HepG2 (cell line): ENCODE results near the gene SMAP2. TPM values are rescaled to one million over a fixed set of nuclear protein-coding genes. Genes with fewer than 3 reads are reported as not detected.
A peak's percentile ranks its signal among the peaks of the same experiment; 100 is the strongest.

Source experiments
- ATF7 ChIP-seq, 2 experiments: fragments of 450-650 bp in 1 of 2; sonication (generic) in 1 of 2; formaldehyde crosslinking in 1 of 2; IDR thresholded peaks; 2 replicates each; pipeline versions ENCODE4 v1.4.0 to v1.6.1; 2016 to 2020; ENCODE audit warnings: antibody characterized with exemption in 1 of 2, mild to moderate bottlenecking in 1 of 2, missing genetic modification reagents in 1 of 2
- CENPX ChIP-seq: sonication (generic); formaldehyde crosslinking; IDR thresholded peaks from 2 replicates; pipeline ENCODE4 v1.9.0; 2021; ENCODE audit warnings: mild to moderate bottlenecking, missing genetic modification reagents, moderate library complexity
- HMG20B ChIP-seq: conservative IDR thresholded peaks from 2 replicates; pipeline ENCODE4 v1.6.1; 2016; ENCODE audit warnings: missing genetic modification reagents, missing compliant biosample characterization
- KDM5B ChIP-seq: sonication (generic); formaldehyde crosslinking; IDR thresholded peaks from 2 replicates; pipeline ENCODE4 v1.4.0; 2020; ENCODE audit warnings: missing genetic modification reagents, mild to moderate bottlenecking, borderline replicate concordance
- NBN ChIP-seq: fragments of 450-650 bp; conservative IDR thresholded peaks from 2 replicates; pipeline ENCODE4 v1.6.1; 2017
- NCOR1 ChIP-seq: fragments of 200-600 bp; sonication (generic); IDR thresholded peaks from 2 replicates; pipeline ENCODE4 v1.7.0; 2017; ENCODE audit warnings: antibody characterized with exemption, low read length, borderline replicate concordance
- RXRB ChIP-seq: IDR thresholded peaks from 2 replicates; pipeline ENCODE4 v1.6.1; 2016; ENCODE audit warnings: borderline replicate concordance, missing genetic modification reagents, missing compliant biosample characterization
- SIX4 ChIP-seq: sonication (generic); formaldehyde crosslinking; IDR thresholded peaks from 2 replicates; pipeline ENCODE4 v1.4.0; 2020; ENCODE audit warnings: missing genetic modification reagents
- ZC3H13 ChIP-seq: sonication (generic); formaldehyde crosslinking; IDR thresholded peaks from 2 replicates; pipeline ENCODE4 v1.8.1; 2023; ENCODE audit warnings: mild to moderate bottlenecking, missing genetic modification reagents, moderate library complexity
- ZFP82 ChIP-seq: sonication (generic); formaldehyde crosslinking; IDR thresholded peaks from 2 replicates; pipeline ENCODE4 v1.5.1; 2020; ENCODE audit warnings: mild to moderate bottlenecking, missing genetic modification reagents, borderline replicate concordance
- ZKSCAN1 ChIP-seq: fragments of 150-350 bp; IDR thresholded peaks from 2 replicates; pipeline ENCODE4 v1.6.1; 2014; ENCODE audit warnings: low read length
- ZNF136 ChIP-seq: sonication (generic); formaldehyde crosslinking; IDR thresholded peaks from 2 replicates; pipeline ENCODE4 v1.8.1; 2022; ENCODE audit warnings: low read depth, mild to moderate bottlenecking, moderate library complexity, missing genetic modification reagents
- ZNF3 ChIP-seq: IDR thresholded peaks from 2 replicates; pipeline ENCODE4 v1.7.0; 2017; ENCODE audit warnings: inconsistent platforms
- ZNF350 ChIP-seq: sonication (generic); formaldehyde crosslinking; IDR thresholded peaks from 2 replicates; pipeline ENCODE4 v1.4.0; 2020; ENCODE audit warnings: mild to moderate bottlenecking, low read depth, missing genetic modification reagents, borderline replicate concordance
- ZNF431 ChIP-seq: sonication (generic); formaldehyde crosslinking; IDR thresholded peaks from 2 replicates; pipeline ENCODE4 v1.9.0; 2022; ENCODE audit warnings: missing genetic modification reagents, low read depth, mild to moderate bottlenecking, borderline replicate concordance
- ZNF790 ChIP-seq: sonication (generic); formaldehyde crosslinking; IDR thresholded peaks from 2 replicates; pipeline ENCODE4 v1.8.0; 2022; ENCODE audit warnings: missing genetic modification reagents, mild to moderate bottlenecking, borderline replicate concordance
- ZNF816 ChIP-seq: sonication (generic); formaldehyde crosslinking; IDR thresholded peaks from 2 replicates; pipeline ENCODE4 v1.8.0; 2022; ENCODE audit warnings: missing genetic modification reagents, mild to moderate bottlenecking, borderline replicate concordance
- polyA plus RNA-seq, 8 experiments: library from polyadenylated mRNA; depleted of rRNA in 3 of 8; stranded (reverse) in 7 of 8; unstranded in 1 of 8; fragments of >200 nt; fragmentation: Illumina TruSeq in 4 of 8; extraction: Trizol in 4 of 8; gene quantifications; 2 replicates each; pipeline versions ENCODE4 v1.2.1 to v1.2.3, GENCODE V29; 2011 to 2016; ENCODE audit warnings: low read depth in 4 of 8, missing spikeins in 1 of 8, mixed read lengths in 1 of 8; ENCODE audit not compliant: insufficient read depth in 1 of 8
- total RNA-seq, 5 experiments: library from RNA; depleted of rRNA; stranded (reverse); fragments of >200 nt; fragmentation: Illumina TruSeq; extraction: Trizol; gene quantifications; 2 replicates each; pipeline ENCODE4 v1.2.3, GENCODE V29; 2016; ENCODE audit warnings: low read depth in 1 of 5
- TF ChIP-seq, protein P1 (sequence below): sonication (generic); formaldehyde crosslinking; IDR thresholded peaks from 2 replicates; pipeline ENCODE4 v1.4.0; 2020; ENCODE audit warnings: missing genetic modification reagents
- TF ChIP-seq, protein P2 (sequence below): sonication (generic); formaldehyde crosslinking; IDR thresholded peaks from 2 replicates; pipeline ENCODE4 v1.4.0; 2020; ENCODE audit warnings: missing genetic modification reagents
- TF ChIP-seq, protein P3 (sequence below): sonication (generic); formaldehyde crosslinking; IDR thresholded peaks from 2 replicates; pipeline ENCODE4 v1.4.0; 2020; ENCODE audit warnings: missing genetic modification reagents, borderline replicate concordance

The SMAP2 gene
- total and polyA plus RNA-seq, 2 of the 13 experiments (the other 11 are each of a cell fraction or from before 2014, with no cell fraction given), result 19.0 to 22.3 TPM

DNA sequence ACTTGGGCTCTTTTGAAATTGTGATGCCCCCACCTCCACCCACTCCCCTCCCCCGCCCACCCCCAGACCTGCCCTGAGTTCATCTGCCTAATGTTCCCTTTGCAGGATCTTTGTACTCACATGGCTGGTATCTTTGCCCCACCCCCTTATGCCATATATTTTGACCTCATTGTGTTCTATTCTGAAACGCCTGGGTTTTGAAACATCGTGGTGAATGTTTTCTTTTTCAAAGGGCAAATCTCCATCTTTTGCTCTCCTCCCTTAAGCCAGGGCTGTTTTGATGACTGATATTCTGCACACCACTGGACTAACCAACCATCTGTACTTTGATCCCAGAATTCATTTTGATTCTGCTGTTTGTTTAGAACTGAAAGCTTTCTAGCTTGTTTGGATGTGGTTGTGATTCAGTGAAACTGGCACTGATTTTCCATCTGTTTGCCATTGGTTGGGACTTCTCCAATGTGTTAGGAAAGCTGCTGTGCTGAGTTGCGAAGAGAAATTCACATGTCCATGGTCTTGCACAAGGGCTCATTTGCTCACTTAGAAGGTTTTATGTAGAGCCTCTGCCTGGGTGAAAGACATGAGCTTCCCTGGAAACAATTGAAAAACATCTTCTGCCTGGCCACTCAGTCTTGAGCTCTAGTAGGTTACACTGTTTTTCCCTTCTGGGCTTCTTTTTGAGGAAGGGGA is 16.5 kb downstream of the SMAP2 start (continued):
- TF ChIP-seq, protein P1, sequence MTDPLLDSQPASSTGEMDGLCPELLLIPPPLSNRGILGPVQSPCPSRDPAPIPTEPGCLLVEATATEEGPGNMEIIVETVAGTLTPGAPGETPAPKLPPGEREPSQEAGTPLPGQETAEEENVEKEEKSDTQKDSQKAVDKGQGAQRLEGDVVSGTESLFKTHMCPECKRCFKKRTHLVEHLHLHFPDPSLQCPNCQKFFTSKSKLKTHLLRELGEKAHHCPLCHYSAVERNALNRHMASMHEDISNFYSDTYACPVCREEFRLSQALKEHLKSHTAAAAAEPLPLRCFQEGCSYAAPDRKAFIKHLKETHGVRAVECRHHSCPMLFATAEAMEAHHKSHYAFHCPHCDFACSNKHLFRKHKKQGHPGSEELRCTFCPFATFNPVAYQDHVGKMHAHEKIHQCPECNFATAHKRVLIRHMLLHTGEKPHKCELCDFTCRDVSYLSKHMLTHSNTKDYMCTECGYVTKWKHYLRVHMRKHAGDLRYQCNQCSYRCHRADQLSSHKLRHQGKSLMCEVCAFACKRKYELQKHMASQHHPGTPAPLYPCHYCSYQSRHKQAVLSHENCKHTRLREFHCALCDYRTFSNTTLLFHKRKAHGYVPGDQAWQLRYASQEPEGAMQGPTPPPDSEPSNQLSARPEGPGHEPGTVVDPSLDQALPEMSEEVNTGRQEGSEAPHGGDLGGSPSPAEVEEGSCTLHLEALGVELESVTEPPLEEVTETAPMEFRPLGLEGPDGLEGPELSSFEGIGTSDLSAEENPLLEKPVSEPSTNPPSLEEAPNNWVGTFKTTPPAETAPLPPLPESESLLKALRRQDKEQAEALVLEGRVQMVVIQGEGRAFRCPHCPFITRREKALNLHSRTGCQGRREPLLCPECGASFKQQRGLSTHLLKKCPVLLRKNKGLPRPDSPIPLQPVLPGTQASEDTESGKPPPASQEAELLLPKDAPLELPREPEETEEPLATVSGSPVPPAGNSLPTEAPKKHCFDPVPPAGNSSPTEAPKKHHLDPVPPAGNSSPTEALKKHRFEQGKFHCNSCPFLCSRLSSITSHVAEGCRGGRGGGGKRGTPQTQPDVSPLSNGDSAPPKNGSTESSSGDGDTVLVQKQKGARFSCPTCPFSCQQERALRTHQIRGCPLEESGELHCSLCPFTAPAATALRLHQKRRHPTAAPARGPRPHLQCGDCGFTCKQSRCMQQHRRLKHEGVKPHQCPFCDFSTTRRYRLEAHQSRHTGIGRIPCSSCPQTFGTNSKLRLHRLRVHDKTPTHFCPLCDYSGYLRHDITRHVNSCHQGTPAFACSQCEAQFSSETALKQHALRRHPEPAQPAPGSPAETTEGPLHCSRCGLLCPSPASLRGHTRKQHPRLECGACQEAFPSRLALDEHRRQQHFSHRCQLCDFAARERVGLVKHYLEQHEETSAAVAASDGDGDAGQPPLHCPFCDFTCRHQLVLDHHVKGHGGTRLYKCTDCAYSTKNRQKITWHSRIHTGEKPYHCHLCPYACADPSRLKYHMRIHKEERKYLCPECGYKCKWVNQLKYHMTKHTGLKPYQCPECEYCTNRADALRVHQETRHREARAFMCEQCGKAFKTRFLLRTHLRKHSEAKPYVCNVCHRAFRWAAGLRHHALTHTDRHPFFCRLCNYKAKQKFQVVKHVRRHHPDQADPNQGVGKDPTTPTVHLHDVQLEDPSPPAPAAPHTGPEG (CRISPR knock-in tag), result 0 out of 2 replicates have a peak, but pooled peaks have one; percentile 36
- TF ChIP-seq ZKSCAN1 (peak; percentile 41; the same call in 1 of the 2 replicates), NBN (no peak), SIX4 (CRISPR knock-in tag) (no peak), KDM5B (CRISPR knock-in tag) (no peak), RXRB (CRISPR knock-in tag) (0 out of 2 replicates have a peak, but pooled peaks have one; percentile 41), ZNF816 (CRISPR knock-in tag) (no peak), ZNF3 (CRISPR knock-in tag) (no peak), NCOR1 (peak; percentile 93), ZC3H13 (no peak), ZNF790 (CRISPR knock-in tag) (no peak), ATF7 (IDR thresholded peaks at IDR 0.05) (no peak), ATF7 (CRISPR knock-in tag; IDR thresholded peaks at IDR 0.05) (no peak), CENPX (CRISPR knock-in tag) (no peak), HMG20B (peak; percentile 97), ZFP82 (CRISPR knock-in tag) (no peak), ZNF431 (CRISPR knock-in tag) (no peak), ZNF350 (no peak), ZNF136 (CRISPR knock-in tag) (no peak)
- TF ChIP-seq, protein P2, sequence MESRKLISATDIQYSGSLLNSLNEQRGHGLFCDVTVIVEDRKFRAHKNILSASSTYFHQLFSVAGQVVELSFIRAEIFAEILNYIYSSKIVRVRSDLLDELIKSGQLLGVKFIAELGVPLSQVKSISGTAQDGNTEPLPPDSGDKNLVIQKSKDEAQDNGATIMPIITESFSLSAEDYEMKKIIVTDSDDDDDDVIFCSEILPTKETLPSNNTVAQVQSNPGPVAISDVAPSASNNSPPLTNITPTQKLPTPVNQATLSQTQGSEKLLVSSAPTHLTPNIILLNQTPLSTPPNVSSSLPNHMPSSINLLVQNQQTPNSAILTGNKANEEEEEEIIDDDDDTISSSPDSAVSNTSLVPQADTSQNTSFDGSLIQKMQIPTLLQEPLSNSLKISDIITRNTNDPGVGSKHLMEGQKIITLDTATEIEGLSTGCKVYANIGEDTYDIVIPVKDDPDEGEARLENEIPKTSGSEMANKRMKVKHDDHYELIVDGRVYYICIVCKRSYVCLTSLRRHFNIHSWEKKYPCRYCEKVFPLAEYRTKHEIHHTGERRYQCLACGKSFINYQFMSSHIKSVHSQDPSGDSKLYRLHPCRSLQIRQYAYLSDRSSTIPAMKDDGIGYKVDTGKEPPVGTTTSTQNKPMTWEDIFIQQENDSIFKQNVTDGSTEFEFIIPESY (CRISPR knock-in tag), result no peak
- TF ChIP-seq, protein P3, sequence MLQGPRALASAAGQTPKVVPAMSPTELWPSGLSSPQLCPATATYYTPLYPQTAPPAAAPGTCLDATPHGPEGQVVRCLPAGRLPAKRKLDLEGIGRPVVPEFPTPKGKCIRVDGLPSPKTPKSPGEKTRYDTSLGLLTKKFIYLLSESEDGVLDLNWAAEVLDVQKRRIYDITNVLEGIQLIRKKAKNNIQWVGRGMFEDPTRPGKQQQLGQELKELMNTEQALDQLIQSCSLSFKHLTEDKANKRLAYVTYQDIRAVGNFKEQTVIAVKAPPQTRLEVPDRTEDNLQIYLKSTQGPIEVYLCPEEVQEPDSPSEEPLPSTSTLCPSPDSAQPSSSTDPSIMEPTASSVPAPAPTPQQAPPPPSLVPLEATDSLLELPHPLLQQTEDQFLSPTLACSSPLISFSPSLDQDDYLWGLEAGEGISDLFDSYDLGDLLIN (CRISPR knock-in tag), result no peak
